ENCODE data around the gene CBFB. TPM values are rescaled to one million over a fixed set of nuclear protein-coding genes. Genes with fewer than 3 reads are reported as not detected.

CBFB gene
- polyA plus RNA-seq, 1 donor (not counting 4 experiments of a cell fraction or from before 2014, with no cell fraction given) = 39.7 TPM

- Histone ChIP-seq H3K9me1 (ENCODE audit: control insufficient read depth, extremely low read depth, insufficient read depth, low read length) (no peaks in the 10 kb centered on the region), H3K4me3 (ENCODE audit: control insufficient read depth in 2 of 3, extremely low read depth in 1 of 3, insufficient read depth in 2 of 3, low read depth in 1 of 3, low read length in 3 of 3) (no peak overlapping the region), H3K9ac (ENCODE audit: control insufficient read depth, extremely low read depth, insufficient read depth, low read length) (no peak overlapping the region), H3K36me3 (ENCODE audit: control insufficient read depth in 2 of 2, extremely low read depth in 1 of 2, insufficient read depth in 2 of 2, low read length in 2 of 2) (peaks cover 8 to 15% of the 10 kb centered on the region in 2 experiments), H3K9me3 (ENCODE audit: control insufficient read depth, low read depth, low read length) (no peaks in the 10 kb centered on the region), H3K27me3 (ENCODE audit: control insufficient read depth, extremely low read depth, insufficient read depth, low read length) (no peaks in the 10 kb centered on the region), H3K27ac (ENCODE audit: control insufficient read depth, insufficient read depth, low read length) (no peak overlapping the region), H2AFZ (ENCODE audit: control insufficient read depth, low read length) (no peak overlapping the region), H3K79me2 (ENCODE audit: control insufficient read depth, insufficient read depth, low read length) (no peaks in the 10 kb centered on the region), H4K20me1 (ENCODE audit: control insufficient read depth, extremely low read depth, insufficient read depth, low read length) (no peaks in the 10 kb centered on the region), H3K4me1 (ENCODE audit: control insufficient read depth, extremely low read depth, insufficient read depth, low read length) (no peaks in the 10 kb centered on the region), H3K4me2 (ENCODE audit: control insufficient read depth, extremely low read depth, insufficient read depth, low read depth, low read length) (no peak overlapping the region)
- FAIRE-seq (no peak), DNase-seq (ENCODE audit: low read depth, low spot score) (no peak)
- dilution Hi-C loops (cut with MboI; ENCODE audit: extremely low pct_ligation_motif_present, low sequenced_read_pairs) = no loop called here
- TF ChIP-seq CTCF (optimal IDR thresholded peaks at IDR 0.05 in 1 of 3, IDR thresholded peaks at IDR 0.05 in 1 of 3, conservative IDR thresholded peaks at IDR 0.05 in 1 of 3; ENCODE audit: extremely low read depth in 1 of 3, insufficient read depth in 2 of 3, low read length in 3 of 3) = no peak
- TF ChIP-seq EZH2 (IDR thresholded peaks at IDR 0.05; ENCODE audit: low read length) = no peak
Measured at GRCh38 chr16:67071476-67072048, 42.6 kb downstream of the CBFB start.

GRCh38 chr16:67075331-67075730, 46.4 kb downstream of the CBFB start:
- no peaks in the 10 kb centered on the region for H3K9me1 ChIP-seq (ENCODE audit: control insufficient read depth, extremely low read depth, insufficient read depth, low read length)
- no peak overlapping the region for H2AFZ ChIP-seq (ENCODE audit: control insufficient read depth, low read length)
- FAIRE-seq = no peak
- no peak for DNase-seq (ENCODE audit: low read depth, low spot score)
- dilution Hi-C loops (cut with MboI; ENCODE audit: extremely low pct_ligation_motif_present, low sequenced_read_pairs) = no loop called here
- H3K4me3 ChIP-seq (ENCODE audit: control insufficient read depth in 2 of 3, extremely low read depth in 1 of 3, insufficient read depth in 2 of 3, low read depth in 1 of 3, low read length in 3 of 3) = no peak overlapping the region
- H3K36me3 ChIP-seq (ENCODE audit: control insufficient read depth in 2 of 2, extremely low read depth in 1 of 2, insufficient read depth in 2 of 2, low read length in 2 of 2) = peaks cover 7% of the 10 kb centered on the region in 2 experiments
- H4K20me1 ChIP-seq (ENCODE audit: control insufficient read depth, extremely low read depth, insufficient read depth, low read length) = no peaks in the 10 kb centered on the region
- H3K79me2 ChIP-seq (ENCODE audit: control insufficient read depth, insufficient read depth, low read length) = no peaks in the 10 kb centered on the region
- no peaks in the 10 kb centered on the region for H3K9me3 ChIP-seq (ENCODE audit: control insufficient read depth, low read depth, low read length)
- no peak overlapping the region for H3K27ac ChIP-seq (ENCODE audit: control insufficient read depth, insufficient read depth, low read length)
- TF ChIP-seq EZH2 (IDR thresholded peaks at IDR 0.05; ENCODE audit: low read length) (no peak), CTCF (optimal IDR thresholded peaks at IDR 0.05 in 1 of 3, IDR thresholded peaks at IDR 0.05 in 1 of 3, conservative IDR thresholded peaks at IDR 0.05 in 1 of 3; ENCODE audit: extremely low read depth in 1 of 3, insufficient read depth in 2 of 3, low read length in 3 of 3) (no peak)
- H3K4me1 ChIP-seq (ENCODE audit: control insufficient read depth, extremely low read depth, insufficient read depth, low read length) = no peaks in the 10 kb centered on the region
- no peak overlapping the region for H3K4me2 ChIP-seq (ENCODE audit: control insufficient read depth, extremely low read depth, insufficient read depth, low read depth, low read length)
- H3K27me3 ChIP-seq (ENCODE audit: control insufficient read depth, extremely low read depth, insufficient read depth, low read length) = no peaks in the 10 kb centered on the region
- H3K9ac ChIP-seq (ENCODE audit: control insufficient read depth, extremely low read depth, insufficient read depth, low read length) = no peak overlapping the region
